Measurements from ENCODE around the gene SIX1.

Gene SIX1

DNA sequence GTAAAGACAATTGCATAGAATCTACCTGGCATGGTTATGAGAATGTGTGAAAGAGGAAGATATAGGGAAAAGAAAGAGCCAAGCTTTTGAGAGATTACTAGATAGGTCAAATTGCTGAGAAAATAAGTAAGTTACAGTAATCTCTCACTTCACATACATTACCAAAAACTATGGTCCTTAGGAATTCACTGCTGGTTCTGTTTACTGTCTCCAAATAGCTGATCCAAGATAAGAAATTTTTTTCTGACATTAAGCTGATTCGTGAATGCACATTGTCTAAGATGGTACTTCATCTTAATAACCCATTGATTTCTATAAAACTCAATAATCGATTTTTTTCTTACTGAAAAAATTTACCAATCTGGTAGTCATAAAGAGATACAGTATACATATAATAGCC lies 17.4 kb downstream of the SIX1 start:
- no peak overlapping the region for H3K9ac ChIP-seq (ENCODE audit: low read length)
- H3K36me3 ChIP-seq (ENCODE audit: low read length), result no peaks in the 10 kb centered on the region
- no peaks in the 10 kb centered on the region for H4K20me1 ChIP-seq (ENCODE audit: low read depth, low read length)
- H3K27me3 ChIP-seq (ENCODE audit: low read length), result no peaks in the 10 kb centered on the region
- H3K9me3 ChIP-seq (ENCODE audit: insufficient read depth, low read length), result no peaks in the 10 kb centered on the region
- no peaks in the 10 kb centered on the region for H3K9me2 ChIP-seq (replicated peaks; ENCODE audit: insufficient read depth, low read length)
- no peak overlapping the region for H2AFZ ChIP-seq (ENCODE audit: low read depth, low read length, severe bottlenecking)
- H3K4me3 ChIP-seq (ENCODE audit: insufficient read depth, low read length, poor library complexity, severe bottlenecking), result no peak overlapping the region
- H3K79me2 ChIP-seq (ENCODE audit: insufficient read depth, low read length), result no peaks in the 10 kb centered on the region
- no peaks in the 10 kb centered on the region for H3F3A ChIP-seq (ENCODE audit: insufficient read depth)
- no peak overlapping the region for H3K27ac ChIP-seq (ENCODE audit: low read depth, low read length)
- TF ChIP-seq, protein P1, sequence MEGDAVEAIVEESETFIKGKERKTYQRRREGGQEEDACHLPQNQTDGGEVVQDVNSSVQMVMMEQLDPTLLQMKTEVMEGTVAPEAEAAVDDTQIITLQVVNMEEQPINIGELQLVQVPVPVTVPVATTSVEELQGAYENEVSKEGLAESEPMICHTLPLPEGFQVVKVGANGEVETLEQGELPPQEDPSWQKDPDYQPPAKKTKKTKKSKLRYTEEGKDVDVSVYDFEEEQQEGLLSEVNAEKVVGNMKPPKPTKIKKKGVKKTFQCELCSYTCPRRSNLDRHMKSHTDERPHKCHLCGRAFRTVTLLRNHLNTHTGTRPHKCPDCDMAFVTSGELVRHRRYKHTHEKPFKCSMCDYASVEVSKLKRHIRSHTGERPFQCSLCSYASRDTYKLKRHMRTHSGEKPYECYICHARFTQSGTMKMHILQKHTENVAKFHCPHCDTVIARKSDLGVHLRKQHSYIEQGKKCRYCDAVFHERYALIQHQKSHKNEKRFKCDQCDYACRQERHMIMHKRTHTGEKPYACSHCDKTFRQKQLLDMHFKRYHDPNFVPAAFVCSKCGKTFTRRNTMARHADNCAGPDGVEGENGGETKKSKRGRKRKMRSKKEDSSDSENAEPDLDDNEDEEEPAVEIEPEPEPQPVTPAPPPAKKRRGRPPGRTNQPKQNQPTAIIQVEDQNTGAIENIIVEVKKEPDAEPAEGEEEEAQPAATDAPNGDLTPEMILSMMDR (IDR thresholded peaks at IDR 0.05; ENCODE audit: insufficient read depth, low read length, poor library complexity, severe bottlenecking), result no peak
- no peak for TF ChIP-seq EZH2phosphoT487 (conservative IDR thresholded peaks at IDR 0.05; ENCODE audit: low read length)
- no peak overlapping the region for H3K4me2 ChIP-seq (ENCODE audit: low read depth, low read length, poor library complexity, severe bottlenecking)

GRCh38 chr14:60630129-60630528 lies 19.1 kb downstream of the SIX1 start:
- no peak overlapping the region for H3K4me2 ChIP-seq (ENCODE audit: low read depth, low read length, poor library complexity, severe bottlenecking)
- no peak overlapping the region for H3K9ac ChIP-seq (ENCODE audit: low read length)
- TF ChIP-seq EZH2phosphoT487 (conservative IDR thresholded peaks at IDR 0.05; ENCODE audit: low read length), result no peak
- TF ChIP-seq, protein P1 (IDR thresholded peaks at IDR 0.05; ENCODE audit: insufficient read depth, low read length, poor library complexity, severe bottlenecking), result no peak
- no peaks in the 10 kb centered on the region for H3F3A ChIP-seq (ENCODE audit: insufficient read depth)
- H3K27me3 ChIP-seq (ENCODE audit: low read length), result no peaks in the 10 kb centered on the region
- H3K9me3 ChIP-seq (ENCODE audit: insufficient read depth, low read length), result no peaks in the 10 kb centered on the region
- H3K79me2 ChIP-seq (ENCODE audit: insufficient read depth, low read length), result no peaks in the 10 kb centered on the region
- H3K4me3 ChIP-seq (ENCODE audit: insufficient read depth, low read length, poor library complexity, severe bottlenecking), result no peak overlapping the region
- no peaks in the 10 kb centered on the region for H3K36me3 ChIP-seq (ENCODE audit: low read length)
- H2AFZ ChIP-seq (ENCODE audit: low read depth, low read length, severe bottlenecking), result no peak overlapping the region
- no peaks in the 10 kb centered on the region for H3K9me2 ChIP-seq (replicated peaks; ENCODE audit: insufficient read depth, low read length)
- no peaks in the 10 kb centered on the region for H4K20me1 ChIP-seq (ENCODE audit: low read depth, low read length)
- H3K27ac ChIP-seq (ENCODE audit: low read depth, low read length), result no peak overlapping the region

- no peaks in the 10 kb centered on the region for H4K20me1 ChIP-seq (ENCODE audit: low read depth, low read length)
- no peaks in the 10 kb centered on the region for H3K27me3 ChIP-seq (ENCODE audit: low read length)
- H2AFZ ChIP-seq (ENCODE audit: low read depth, low read length, severe bottlenecking), result no peak overlapping the region
- no peak for TF ChIP-seq EZH2phosphoT487 (conservative IDR thresholded peaks at IDR 0.05; ENCODE audit: low read length)
- TF ChIP-seq, protein P1 (IDR thresholded peaks at IDR 0.05; ENCODE audit: insufficient read depth, low read length, poor library complexity, severe bottlenecking), result no peak
- H3K36me3 ChIP-seq (ENCODE audit: low read length), result no peaks in the 10 kb centered on the region
- no peak overlapping the region for H3K4me2 ChIP-seq (ENCODE audit: low read depth, low read length, poor library complexity, severe bottlenecking)
- H3K79me2 ChIP-seq (ENCODE audit: insufficient read depth, low read length), result no peaks in the 10 kb centered on the region
- no peak overlapping the region for H3K9ac ChIP-seq (ENCODE audit: low read length)
- H3K9me3 ChIP-seq (ENCODE audit: insufficient read depth, low read length), result no peaks in the 10 kb centered on the region
- no peak overlapping the region for H3K4me3 ChIP-seq (ENCODE audit: insufficient read depth, low read length, poor library complexity, severe bottlenecking)
- no peak overlapping the region for H3K27ac ChIP-seq (ENCODE audit: low read depth, low read length)
- no peaks in the 10 kb centered on the region for H3F3A ChIP-seq (ENCODE audit: insufficient read depth)
- no peaks in the 10 kb centered on the region for H3K9me2 ChIP-seq (replicated peaks; ENCODE audit: insufficient read depth, low read length)
Observed at GRCh38 chr14:60628892-60629291, 20.4 kb downstream of the SIX1 start.

DNA sequence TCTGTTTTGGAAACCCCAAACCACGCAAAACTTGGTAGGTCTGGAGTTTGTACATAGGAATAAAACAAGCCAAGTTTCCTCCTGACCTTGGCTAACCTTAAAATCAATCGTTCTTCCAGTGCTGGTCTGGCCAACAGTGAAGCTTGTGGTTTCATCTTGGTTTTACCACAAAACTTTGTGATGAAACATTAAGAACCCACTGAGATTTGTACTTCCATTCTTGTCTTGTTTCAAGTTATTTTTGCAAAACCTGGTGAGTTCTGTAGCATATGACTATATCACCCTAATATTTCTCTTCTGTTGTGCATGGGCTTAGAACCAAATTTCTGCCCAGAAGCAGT lies 26.4 kb downstream of the SIX1 start:
- no peak overlapping the region for H3K4me2 ChIP-seq (ENCODE audit: low read depth, low read length, poor library complexity, severe bottlenecking)
- H2AFZ ChIP-seq (ENCODE audit: low read depth, low read length, severe bottlenecking), result no peak overlapping the region

More for the DNA sequence above, 26.4 kb downstream of the SIX1 start:
- no peak for TF ChIP-seq EZH2phosphoT487 (conservative IDR thresholded peaks at IDR 0.05; ENCODE audit: low read length)
- H3K27me3 ChIP-seq (ENCODE audit: low read length), result no peaks in the 10 kb centered on the region
- no peaks in the 10 kb centered on the region for H3K9me2 ChIP-seq (replicated peaks; ENCODE audit: insufficient read depth, low read length)
- no peak overlapping the region for H3K9ac ChIP-seq (ENCODE audit: low read length)
- H3K79me2 ChIP-seq (ENCODE audit: insufficient read depth, low read length), result no peaks in the 10 kb centered on the region
- H4K20me1 ChIP-seq (ENCODE audit: low read depth, low read length), result no peaks in the 10 kb centered on the region
- no peaks in the 10 kb centered on the region for H3F3A ChIP-seq (ENCODE audit: insufficient read depth)
- H3K4me3 ChIP-seq (ENCODE audit: insufficient read depth, low read length, poor library complexity, severe bottlenecking), result no peak overlapping the region
- H3K27ac ChIP-seq (ENCODE audit: low read depth, low read length), result no peak overlapping the region
- no peaks in the 10 kb centered on the region for H3K9me3 ChIP-seq (ENCODE audit: insufficient read depth, low read length)
- H3K36me3 ChIP-seq (ENCODE audit: low read length), result no peaks in the 10 kb centered on the region

Data from SU-DHL-6 (cell line).